PFSK-1 (cell line): Measurements from ENCODE around the gene LRFN3.

Source experiments
- SIN3A ChIP-seq: IDR thresholded peaks from 2 replicates; pipeline ENCODE4 v1.6.1; 2012; ENCODE audit warnings: mild to moderate bottlenecking, low read length, moderate library complexity, borderline replicate concordance; ENCODE audit not compliant: insufficient read depth
- TAF1 ChIP-seq: IDR thresholded peaks from 2 replicates; pipeline ENCODE4 v1.6.1; 2012; ENCODE audit warnings: low read length, control low read depth, borderline replicate concordance; ENCODE audit not compliant: insufficient read depth

GRCh38 chr19:35904311-35905068 lies 31.7 kb upstream of the LRFN3 start:
- TF ChIP-seq SIN3A, result no peak
- no peak for TF ChIP-seq TAF1
